Measurements from ENCODE around the gene GMPR2. TPM values are rescaled to one million over a fixed set of nuclear protein-coding genes. Genes with fewer than 3 reads are reported as not detected.

Gene GMPR2
- total and polyA plus RNA-seq, 2 of the 13 experiments (the other 11 are each of a cell fraction or from before 2014, with no cell fraction given) = 210 to 273 TPM

DNA sequence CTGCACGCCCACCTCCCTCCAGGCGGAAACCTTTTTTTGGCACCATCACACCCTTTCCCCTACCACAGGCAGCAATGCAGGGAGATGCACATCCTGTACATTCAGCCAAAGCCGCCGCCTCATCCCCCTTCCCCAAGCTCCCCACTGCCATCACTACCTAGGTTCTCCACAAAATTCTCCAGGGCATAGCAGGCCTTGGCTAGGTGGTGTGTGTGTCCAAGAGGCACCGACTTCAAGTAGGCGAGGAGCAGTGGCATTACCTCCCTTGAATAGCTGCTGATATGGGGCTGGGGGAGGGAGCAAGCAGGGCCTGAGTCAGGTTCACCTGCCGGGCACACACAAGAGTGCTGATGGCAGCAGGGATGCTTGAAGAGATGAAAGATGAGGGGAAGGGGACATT is 47.7 kb upstream of the GMPR2 start:
- Histone ChIP-seq H3K4me2 (ENCODE audit: low read depth, low read length) (no peak overlapping the region), H3K4me1 (ENCODE audit: insufficient read depth, low read length) (peaks cover 24% of the 10 kb centered on the region), H3K36me3 (replicated peaks in 1 of 2; ENCODE audit: control insufficient read depth in 1 of 2, insufficient read depth in 2 of 2, low read length in 2 of 2) (peaks cover 73 to 77% of the 10 kb centered on the region in 2 experiments), H2AFZ (ENCODE audit: low read length) (no peak overlapping the region), H3K79me2 (ENCODE audit: insufficient read depth, low read length) (peaks cover 15% of the 10 kb centered on the region), H3K4me3 (replicated peaks in 1 of 3; ENCODE audit: insufficient read depth in 1 of 3, low read depth in 2 of 3, low read length in 3 of 3) (no peak overlapping the region), H4K20me1 (ENCODE audit: insufficient read depth, low read length) (no peaks in the 10 kb centered on the region), H3K9ac (ENCODE audit: insufficient read depth, low read depth, low read length) (no peak overlapping the region), H3K27ac (ENCODE audit: extremely low read length, insufficient read depth, low read length) (no peak overlapping the region), H3K27me3 (ENCODE audit: control insufficient read depth in 1 of 2, insufficient read depth in 2 of 2, low read length in 2 of 2) (no peaks in the 10 kb centered on the region), H3K9me3 (ENCODE audit: low read length) (no peaks in the 10 kb centered on the region)
- 97% methylated on average over 7 of the region's 7 CpGs for WGBS (ENCODE audit: low lambda C conversion rate)
- CTCF ChIA-PET (ENCODE audit: low intra/inter-chr PET ratio, low total read pairs) = no interaction called here
- POLR2A ChIA-PET = interaction anchor here (0.9 to 8.1 kb wide), 7 partner anchors 10 to 44 kb away, joined by 3 to 53 read pairs (median 4); partner anchors contain the start of genes CHMP4A, EMC9, IRF9 and TM9SF1
- intact Hi-C loops (cut with micrococcal nuclease; ENCODE audit: unreplicated experiment) (no loop called here), in situ Hi-C loops (cut with HindIII; ENCODE audit: extremely low pct_ligation_motif_present, low pct_unique_long_range_greater_than_20kb) (no loop called here)
- no peak for ATAC-seq
- BruUV-seq (replicated peaks) = no TSS peak
- no peak for DNase-seq (ENCODE audit: low spot score)
- FAIRE-seq = no peak
- TF ChIP-seq CREBL2 (CRISPR knock-in tag; IDR thresholded peaks at IDR 0.05; ENCODE audit: borderline replicate concordance) (peak; percentile 49; the same call in 1 of the 2 replicates), ZNF883 (CRISPR knock-in tag; IDR thresholded peaks at IDR 0.05; ENCODE audit: not compliant biosample characterization) (peak; percentile 60), RBM22 (optimal IDR thresholded peaks at IDR 0.05; ENCODE audit: low read length) (peak; percentile 49), TBX2 (CRISPR knock-in tag; IDR thresholded peaks at IDR 0.05; ENCODE audit: borderline replicate concordance) (no peak), MYC (CRISPR knock-in tag; IDR thresholded peaks at IDR 0.05; ENCODE audit: borderline replicate concordance) (peak; percentile 27; the same call in 1 of the 2 replicates), ZNF280B (CRISPR knock-in tag; IDR thresholded peaks at IDR 0.05; ENCODE audit: borderline replicate concordance) (0 out of 2 replicates have a peak, but pooled peaks have one; percentile 38), BCL3 (CRISPR knock-in tag; IDR thresholded peaks at IDR 0.05) (peak; percentile 44; the same call in 1 of the 2 replicates), HES4 (CRISPR knock-in tag; IDR thresholded peaks at IDR 0.05; ENCODE audit: borderline replicate concordance) (0 out of 2 replicates have a peak, but pooled peaks have one; percentile 32), ZNF598 (CRISPR knock-in tag; IDR thresholded peaks at IDR 0.05; ENCODE audit: borderline replicate concordance) (0 out of 2 replicates have a peak, but pooled peaks have one; percentile 61), SALL2 (CRISPR knock-in tag; IDR thresholded peaks at IDR 0.05) (no peak)
- TF ChIP-seq, protein P1, sequence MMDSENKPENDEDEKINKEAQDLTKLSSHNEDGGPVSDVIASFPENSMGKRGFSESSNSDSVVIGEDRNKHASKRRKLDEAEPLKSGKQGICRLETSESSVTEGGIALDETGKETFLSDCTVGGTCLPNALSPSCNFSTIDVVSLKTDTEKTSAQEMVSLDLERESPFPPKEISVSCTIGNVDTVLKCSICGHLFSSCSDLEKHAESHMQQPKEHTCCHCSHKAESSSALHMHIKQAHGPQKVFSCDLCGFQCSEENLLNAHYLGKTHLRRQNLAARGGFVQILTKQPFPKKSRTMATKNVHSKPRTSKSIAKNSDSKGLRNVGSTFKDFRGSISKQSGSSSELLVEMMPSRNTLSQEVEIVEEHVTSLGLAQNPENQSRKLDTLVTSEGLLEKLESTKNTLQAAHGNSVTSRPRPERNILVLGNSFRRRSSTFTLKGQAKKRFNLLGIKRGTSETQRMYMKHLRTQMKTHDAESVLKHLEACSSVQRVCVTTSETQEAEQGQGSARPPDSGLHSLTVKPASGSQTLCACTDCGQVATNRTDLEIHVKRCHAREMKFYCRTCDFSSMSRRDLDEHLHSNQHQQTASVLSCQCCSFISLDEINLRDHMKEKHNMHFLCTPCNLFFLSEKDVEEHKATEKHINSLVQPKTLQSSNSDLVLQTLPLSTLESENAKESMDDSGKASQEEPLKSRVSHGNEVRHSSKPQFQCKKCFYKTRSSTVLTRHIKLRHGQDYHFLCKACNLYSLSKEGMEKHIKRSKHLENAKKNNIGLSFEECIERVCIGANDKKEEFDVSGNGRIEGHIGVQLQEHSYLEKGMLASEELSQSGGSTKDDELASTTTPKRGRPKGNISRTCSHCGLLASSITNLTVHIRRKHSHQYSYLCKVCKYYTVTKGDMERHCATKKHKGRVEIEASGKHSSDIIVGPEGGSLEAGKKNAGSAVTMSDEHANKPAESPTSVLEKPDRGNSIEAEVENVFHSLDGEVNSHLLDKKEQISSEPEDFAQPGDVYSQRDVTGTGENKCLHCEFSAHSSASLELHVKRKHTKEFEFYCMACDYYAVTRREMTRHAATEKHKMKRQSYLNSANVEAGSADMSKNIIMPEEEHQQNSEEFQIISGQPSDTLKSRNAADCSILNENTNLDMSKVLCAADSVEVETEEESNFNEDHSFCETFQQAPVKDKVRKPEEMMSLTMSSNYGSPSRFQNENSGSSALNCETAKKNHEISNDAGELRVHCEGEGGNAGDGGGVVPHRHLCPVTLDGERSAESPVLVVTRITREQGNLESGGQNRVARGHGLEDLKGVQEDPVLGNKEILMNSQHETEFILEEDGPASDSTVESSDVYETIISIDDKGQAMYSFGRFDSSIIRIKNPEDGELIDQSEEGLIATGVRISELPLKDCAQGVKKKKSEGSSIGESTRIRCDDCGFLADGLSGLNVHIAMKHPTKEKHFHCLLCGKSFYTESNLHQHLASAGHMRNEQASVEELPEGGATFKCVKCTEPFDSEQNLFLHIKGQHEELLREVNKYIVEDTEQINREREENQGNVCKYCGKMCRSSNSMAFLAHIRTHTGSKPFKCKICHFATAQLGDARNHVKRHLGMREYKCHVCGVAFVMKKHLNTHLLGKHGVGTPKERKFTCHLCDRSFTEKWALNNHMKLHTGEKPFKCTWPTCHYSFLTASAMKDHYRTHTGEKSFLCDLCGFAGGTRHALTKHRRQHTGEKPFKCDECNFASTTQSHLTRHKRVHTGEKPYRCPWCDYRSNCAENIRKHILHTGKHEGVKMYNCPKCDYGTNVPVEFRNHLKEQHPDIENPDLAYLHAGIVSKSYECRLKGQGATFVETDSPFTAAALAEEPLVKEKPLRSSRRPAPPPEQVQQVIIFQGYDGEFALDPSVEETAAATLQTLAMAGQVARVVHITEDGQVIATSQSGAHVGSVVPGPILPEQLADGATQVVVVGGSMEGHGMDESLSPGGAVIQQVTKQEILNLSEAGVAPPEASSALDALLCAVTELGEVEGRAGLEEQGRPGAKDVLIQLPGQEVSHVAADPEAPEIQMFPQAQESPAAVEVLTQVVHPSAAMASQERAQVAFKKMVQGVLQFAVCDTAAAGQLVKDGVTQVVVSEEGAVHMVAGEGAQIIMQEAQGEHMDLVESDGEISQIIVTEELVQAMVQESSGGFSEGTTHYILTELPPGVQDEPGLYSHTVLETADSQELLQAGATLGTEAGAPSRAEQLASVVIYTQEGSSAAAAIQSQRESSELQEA (CRISPR knock-in tag; IDR thresholded peaks at IDR 0.05; ENCODE audit: not compliant biosample characterization) = peak; percentile 62
